ENCODE results near the gene PLCB3.

The PLCB3 gene

GRCh38 chr11:64287676-64288352 is 36.5 kb downstream of the PLCB3 start:
- DNase-seq (ENCODE audit: low spot score): no peak

GRCh38 chr11:64288353-64288750 is 37.0 kb downstream of the PLCB3 start:
- DNase-seq (ENCODE audit: low spot score): no peak

GRCh38 chr11:64289002-64289564 is 37.8 kb downstream of the PLCB3 start:
- DNase-seq (ENCODE audit: low spot score): no peak

- no peak for DNase-seq (ENCODE audit: low spot score)
These were observed 39.3 kb downstream of the PLCB3 start for GRCh38 chr11:64290352-64291261.

GRCh38 chr11:64291262-64291751 is 40.0 kb downstream of the PLCB3 start, which contains the start of gene KCNK4:
KCNK4 (plus strand) TSS chr11:64291302; CDS start chr11:64293019, 1,717 bp downstream.
- no peak for DNase-seq (ENCODE audit: low spot score)

- DNase-seq (ENCODE audit: low spot score): no peak
These were observed 40.6 kb downstream of the PLCB3 start for GRCh38 chr11:64291752-64292459.

GRCh38 chr11:64292460-64293254 is 41.3 kb downstream of the PLCB3 start:
- DNase-seq (ENCODE audit: low spot score): no peak

- no peak for DNase-seq (ENCODE audit: low spot score)
These were observed 43.4 kb downstream of the PLCB3 start for GRCh38 chr11:64294774-64295173.

- DNase-seq (ENCODE audit: low spot score): no peak
These were observed 44.4 kb downstream of the PLCB3 start for GRCh38 chr11:64295760-64296159.

- no peak for DNase-seq (ENCODE audit: low spot score)
These were observed 44.9 kb downstream of the PLCB3 start for GRCh38 chr11:64296236-64296635.

GRCh38 chr11:64296830-64297698 is 45.7 kb downstream of the PLCB3 start:
- DNase-seq (ENCODE audit: low spot score): no peak

GRCh38 chr11:64297699-64298358 is 46.5 kb downstream of the PLCB3 start:
- no peak for DNase-seq (ENCODE audit: low spot score)

GRCh38 chr11:64298966-64299846 is 47.9 kb downstream of the PLCB3 start:
- DNase-seq (ENCODE audit: low spot score): peak; percentile 57

GRCh38 chr11:64299847-64300648 is 48.7 kb downstream of the PLCB3 start, which contains the start of gene CATSPERZ:
CATSPERZ (plus strand) TSS chr11:64300358; CDS start chr11:64300411, 53 bp downstream.
- no peak for DNase-seq (ENCODE audit: low spot score)

GRCh38 chr11:64303109-64304031 is 52.0 kb downstream of the PLCB3 start:
- no peak for DNase-seq (ENCODE audit: low spot score)

- no peak for DNase-seq (ENCODE audit: low spot score)
These were observed 52.6 kb downstream of the PLCB3 start for GRCh38 chr11:64304032-64304315.
